Gastroesophageal sphincter (tissue), 4 donors: ENCODE measurements around the gene ATP11A. TPM values are rescaled to one million over a fixed set of nuclear protein-coding genes. Genes with fewer than 3 reads are reported as not detected.

Experiments
- ATAC-seq: fragments of 150-250 bp; one replicate; pipeline ENCODE4 v1.9.1; 2016; ENCODE audit warnings: mild to moderate bottlenecking, moderate library complexity
- H3K27ac ChIP-seq, 4 donors: fragments of 200-600 bp; sonication (generic) in 3 of 4; 1 replicate in 3 of 4; 2 replicates in 1 of 4; pipeline ENCODE4 v1.5.1; 2016 to 2019
- H3K27me3 ChIP-seq: fragments of 200-600 bp; sonication (generic); one replicate; pipeline ENCODE4 v1.5.1; 2019
- H3K36me3 ChIP-seq, 2 donors: fragments of 200-600 bp; sonication (generic); one replicate each; pipeline ENCODE4 v1.5.1; 2019; ENCODE audit warnings: control low read depth in 1 of 2
- H3K4me1 ChIP-seq, 3 donors: fragments of 200-600 bp; sonication (generic); 1 replicate in 2 of 3; 2 replicates in 1 of 3; pipeline ENCODE4 v1.5.1; 2016 to 2019; ENCODE audit warnings: control low read depth in 2 of 3
- H3K4me3 ChIP-seq, 2 donors: fragments of 200-600 bp; sonication (generic); one replicate each; pipeline ENCODE4 v1.5.1; 2019; ENCODE audit warnings: mild to moderate bottlenecking in 1 of 2, moderate library complexity in 1 of 2
- H3K9me3 ChIP-seq, 3 donors: fragments of 200-600 bp; sonication (generic); one replicate each; pipeline ENCODE4 v1.5.1; 2017 to 2019; ENCODE audit warnings: control low read depth in 2 of 3
- EP300 ChIP-seq: sonication (generic); formaldehyde crosslinking; IDR thresholded peaks from one replicate; pipeline ENCODE4 v1.6.1; 2017; ENCODE audit warnings: antibody characterized with exemption, mild to moderate bottlenecking
- POLR2A ChIP-seq, 2 donors: fragments of 450-650 bp; IDR thresholded peaks; one replicate each; pipeline ENCODE4 v1.6.1; 2017; ENCODE audit warnings: antibody characterized with exemption in 2 of 2, mild to moderate bottlenecking in 2 of 2, moderate library complexity in 1 of 2
- POLR2AphosphoS5 ChIP-seq: sonication (generic); formaldehyde crosslinking; IDR thresholded peaks from one replicate; pipeline ENCODE4 v1.6.1; 2017; ENCODE audit warnings: antibody characterized with exemption
- WGBS, 2 donors: methylation state at CpG; one replicate each; pipeline ENCODE4 v1.1.5; 2018; ENCODE audit warnings: low coverage in 1 of 2; 5-methylcytosine and 5-hydroxymethylcytosine counted together
- total RNA-seq, 4 donors: library from RNA; depleted of rRNA; stranded (reverse); fragments of >200 nt; gene quantifications; one replicate each; pipeline ENCODE4 v1.1.0, GENCODE V29; 2016
- TF ChIP-seq, protein P1 (sequence below), 4 experiments: fragments of 200-600 bp in 2 of 4; fragments of 450-650 bp in 2 of 4; sonication (generic) in 1 of 4; IDR thresholded peaks; one replicate each; pipeline ENCODE4 v1.5.1; 2017 to 2019; ENCODE audit warnings: antibody characterized with exemption in 4 of 4, mild to moderate bottlenecking in 2 of 4, moderate library complexity in 2 of 4

Gene ATP11A
- total RNA-seq, 4 donors from 2014 or later, result 12.9 to 21.7 (median 17.1) TPM

DNA sequence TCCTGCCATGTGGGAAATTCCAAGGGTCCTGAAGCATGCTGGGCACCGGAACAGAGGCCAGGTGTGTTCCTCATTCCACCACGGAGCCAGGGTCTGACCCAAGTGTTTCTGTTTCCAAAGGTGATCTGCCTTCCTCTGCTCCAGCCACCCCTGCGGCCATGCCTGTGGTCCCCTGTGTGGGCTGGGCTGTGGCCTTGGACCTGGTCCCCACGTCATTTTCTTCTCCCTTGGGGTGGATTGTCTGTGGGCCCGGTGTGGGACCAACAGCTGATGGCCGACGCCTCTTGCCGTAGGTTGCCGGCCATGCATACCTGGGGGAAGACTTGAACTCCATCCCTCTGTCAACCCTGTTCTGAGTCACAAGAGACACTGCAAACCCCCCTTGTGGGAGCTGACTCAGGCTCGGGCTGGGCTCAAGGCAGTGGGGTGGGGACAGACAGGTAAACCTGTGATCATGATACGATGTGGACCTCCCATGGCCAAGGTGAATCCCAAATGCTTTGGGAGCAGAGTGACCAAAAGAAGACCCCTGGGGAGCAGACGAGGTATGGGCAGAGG lies 35.0 kb downstream of the ATP11A start:
- no peak for ATAC-seq
- H3K27me3 ChIP-seq, result no peaks in the 10 kb centered on the region
- WGBS, 2 donors, result 78 to 80% methylated on average over 1 to 2 of the region's 12 CpGs
- H3K4me1 ChIP-seq, result peaks cover 0 to 22% (median 0%) of the 10 kb centered on the region in 3 donors
- TF ChIP-seq POLR2A (IDR thresholded peaks at IDR 0.05) (no peak), EP300 (no peak), POLR2AphosphoS5 (no peak)
- TF ChIP-seq, protein P1, sequence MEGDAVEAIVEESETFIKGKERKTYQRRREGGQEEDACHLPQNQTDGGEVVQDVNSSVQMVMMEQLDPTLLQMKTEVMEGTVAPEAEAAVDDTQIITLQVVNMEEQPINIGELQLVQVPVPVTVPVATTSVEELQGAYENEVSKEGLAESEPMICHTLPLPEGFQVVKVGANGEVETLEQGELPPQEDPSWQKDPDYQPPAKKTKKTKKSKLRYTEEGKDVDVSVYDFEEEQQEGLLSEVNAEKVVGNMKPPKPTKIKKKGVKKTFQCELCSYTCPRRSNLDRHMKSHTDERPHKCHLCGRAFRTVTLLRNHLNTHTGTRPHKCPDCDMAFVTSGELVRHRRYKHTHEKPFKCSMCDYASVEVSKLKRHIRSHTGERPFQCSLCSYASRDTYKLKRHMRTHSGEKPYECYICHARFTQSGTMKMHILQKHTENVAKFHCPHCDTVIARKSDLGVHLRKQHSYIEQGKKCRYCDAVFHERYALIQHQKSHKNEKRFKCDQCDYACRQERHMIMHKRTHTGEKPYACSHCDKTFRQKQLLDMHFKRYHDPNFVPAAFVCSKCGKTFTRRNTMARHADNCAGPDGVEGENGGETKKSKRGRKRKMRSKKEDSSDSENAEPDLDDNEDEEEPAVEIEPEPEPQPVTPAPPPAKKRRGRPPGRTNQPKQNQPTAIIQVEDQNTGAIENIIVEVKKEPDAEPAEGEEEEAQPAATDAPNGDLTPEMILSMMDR (IDR thresholded peaks at IDR 0.05), result no peak
- no peaks in the 10 kb centered on the region for H3K36me3 ChIP-seq
- H3K27ac ChIP-seq, result no peak overlapping the region
- no peak overlapping the region for H3K4me3 ChIP-seq
- H3K9me3 ChIP-seq, result no peaks in the 10 kb centered on the region

DNA sequence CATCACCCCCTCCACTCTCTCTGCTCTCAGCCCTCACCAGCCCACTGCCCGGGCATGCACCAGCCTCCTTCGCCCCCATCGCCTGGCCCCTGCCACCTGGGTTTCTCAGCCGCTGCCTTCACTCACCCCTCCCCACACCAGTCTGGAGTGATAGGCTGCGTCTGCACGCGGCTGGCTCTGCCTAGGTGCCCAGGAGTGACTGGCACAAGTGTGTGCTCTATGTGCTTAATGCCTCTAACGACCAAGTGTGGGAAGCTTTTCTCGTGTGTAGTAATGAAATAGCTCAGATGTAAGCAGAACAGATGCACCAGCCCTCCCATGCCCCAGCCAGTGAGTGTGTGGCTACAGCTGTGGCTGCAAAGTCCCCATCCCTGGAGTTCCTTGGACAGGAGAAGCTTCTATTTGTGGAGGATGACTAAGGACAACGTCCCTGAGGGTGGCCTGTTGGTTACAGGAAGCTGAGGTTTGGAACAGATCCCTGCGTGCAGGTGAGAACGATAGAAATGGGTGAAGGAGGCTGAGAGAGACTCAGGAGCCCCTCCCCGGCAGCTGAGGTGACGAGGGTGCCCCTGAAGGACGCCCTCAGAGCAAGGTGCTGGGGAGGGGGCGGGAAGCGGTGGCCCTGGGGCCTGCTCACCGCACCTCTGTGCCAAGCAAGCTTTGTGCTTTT lies 35.6 kb downstream of the ATP11A start:
- no peak overlapping the region for H3K27ac ChIP-seq
- H3K27me3 ChIP-seq, result no peaks in the 10 kb centered on the region
- peaks cover 0 to 22% (median 0%) of the 10 kb centered on the region in 3 donors for H3K4me1 ChIP-seq
- no peak overlapping the region for H3K4me3 ChIP-seq
- H3K9me3 ChIP-seq, result no peaks in the 10 kb centered on the region
- WGBS, 2 donors, result 79 to 81% methylated on average over 5 to 12 of the region's 18 CpGs
- TF ChIP-seq, protein P1 (IDR thresholded peaks at IDR 0.05), result no peak
- TF ChIP-seq EP300 (no peak), POLR2AphosphoS5 (no peak), POLR2A (IDR thresholded peaks at IDR 0.05) (no peak)
- no peak for ATAC-seq
- H3K36me3 ChIP-seq, result no peaks in the 10 kb centered on the region

DNA sequence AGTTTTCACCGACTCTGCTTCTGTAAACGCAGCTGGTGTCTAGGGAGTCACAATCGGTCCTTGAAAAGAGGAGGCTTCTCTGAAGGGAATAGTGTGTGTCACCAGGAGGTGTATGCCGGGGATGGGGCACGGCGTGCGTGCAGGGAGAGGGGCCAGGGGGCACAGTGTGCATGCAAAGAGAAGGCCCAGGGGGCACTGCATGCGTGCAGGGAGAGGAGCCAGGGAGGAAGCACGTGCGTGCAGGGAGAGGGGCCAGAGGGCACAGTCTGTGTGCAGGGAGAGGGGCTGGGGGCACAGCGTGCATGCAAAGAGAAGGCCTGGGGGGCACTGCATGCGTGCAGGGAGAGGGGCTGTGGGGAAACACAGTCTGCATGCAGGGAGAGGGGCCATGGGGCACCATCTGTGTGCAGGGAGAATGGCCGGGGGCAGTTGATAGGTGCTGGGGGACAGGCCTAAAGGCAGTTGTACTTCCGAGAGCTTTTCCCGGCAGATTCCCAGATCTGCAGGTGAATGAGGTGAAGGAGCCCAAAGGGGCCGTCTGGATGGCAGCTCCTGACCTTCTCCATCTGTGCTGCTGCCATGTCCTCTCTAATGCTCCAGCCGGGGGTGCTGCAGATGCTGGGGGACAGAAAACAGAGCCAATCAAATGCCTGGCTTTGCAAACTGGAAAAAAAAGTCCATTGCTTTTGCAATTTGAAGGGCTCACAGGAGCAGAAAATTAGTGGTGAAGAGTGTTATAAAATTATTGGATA lies 36.4 kb downstream of the ATP11A start:
- H3K9me3 ChIP-seq, result no peaks in the 10 kb centered on the region
- TF ChIP-seq, protein P1 (IDR thresholded peaks at IDR 0.05), result no peak
- TF ChIP-seq POLR2AphosphoS5 (no peak), EP300 (no peak), POLR2A (IDR thresholded peaks at IDR 0.05) (no peak)
- H3K4me1 ChIP-seq, result peaks cover 0 to 22% (median 0%) of the 10 kb centered on the region in 3 donors
- no peak overlapping the region for H3K4me3 ChIP-seq
- no peak overlapping the region for H3K27ac ChIP-seq
- 56 to 74% methylated on average over 9 to 14 of the region's 17 CpGs for WGBS, 2 donors
- H3K36me3 ChIP-seq, result no peaks in the 10 kb centered on the region
- no peaks in the 10 kb centered on the region for H3K27me3 ChIP-seq
- ATAC-seq, result no peak

DNA sequence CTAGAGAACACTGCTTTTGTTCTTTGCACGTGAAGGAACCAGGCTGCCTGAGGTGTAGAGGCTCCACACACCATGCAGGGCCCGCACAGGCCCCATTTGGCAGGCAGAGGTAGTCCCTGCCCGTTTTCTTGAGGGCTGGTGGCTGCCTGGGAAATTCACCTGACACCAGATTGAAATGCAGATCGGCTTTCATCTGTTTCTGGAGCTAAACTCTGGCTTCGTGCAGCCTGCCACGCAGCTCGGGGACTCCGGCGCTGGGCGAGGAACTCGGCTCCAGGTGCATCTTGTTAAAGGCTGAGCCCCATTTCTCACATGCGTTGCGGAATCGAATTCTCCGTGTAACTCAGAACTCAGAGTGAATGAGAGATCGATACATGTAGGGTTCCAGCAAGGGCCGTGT lies 37.7 kb downstream of the ATP11A start:
- no peak for ATAC-seq
- Histone ChIP-seq H3K27ac (no peak overlapping the region), H3K36me3 (no peaks in the 10 kb centered on the region), H3K9me3 (no peaks in the 10 kb centered on the region), H3K27me3 (no peaks in the 10 kb centered on the region), H3K4me3 (no peak overlapping the region), H3K4me1 (peaks cover 0 to 11% (median 0%) of the 10 kb centered on the region in 3 donors)
- WGBS, 2 donors, result 100% methylated on average over 8 of the region's 17 CpGs; no CpG with 5 or more reads in 1 of the 2 donors
- TF ChIP-seq EP300 (no peak), POLR2AphosphoS5 (no peak), POLR2A (IDR thresholded peaks at IDR 0.05) (no peak)
- TF ChIP-seq, protein P1 (IDR thresholded peaks at IDR 0.05), result no peak
